ENCODE data around the gene HOXA3. TPM values are rescaled to one million over a fixed set of nuclear protein-coding genes. Genes with fewer than 3 reads are reported as not detected.

Gene HOXA3
- polyA plus RNA-seq, 2 of the 4 experiments (the other 2 are of a cell fraction): 3.3 to 8.7 TPM

DNA sequence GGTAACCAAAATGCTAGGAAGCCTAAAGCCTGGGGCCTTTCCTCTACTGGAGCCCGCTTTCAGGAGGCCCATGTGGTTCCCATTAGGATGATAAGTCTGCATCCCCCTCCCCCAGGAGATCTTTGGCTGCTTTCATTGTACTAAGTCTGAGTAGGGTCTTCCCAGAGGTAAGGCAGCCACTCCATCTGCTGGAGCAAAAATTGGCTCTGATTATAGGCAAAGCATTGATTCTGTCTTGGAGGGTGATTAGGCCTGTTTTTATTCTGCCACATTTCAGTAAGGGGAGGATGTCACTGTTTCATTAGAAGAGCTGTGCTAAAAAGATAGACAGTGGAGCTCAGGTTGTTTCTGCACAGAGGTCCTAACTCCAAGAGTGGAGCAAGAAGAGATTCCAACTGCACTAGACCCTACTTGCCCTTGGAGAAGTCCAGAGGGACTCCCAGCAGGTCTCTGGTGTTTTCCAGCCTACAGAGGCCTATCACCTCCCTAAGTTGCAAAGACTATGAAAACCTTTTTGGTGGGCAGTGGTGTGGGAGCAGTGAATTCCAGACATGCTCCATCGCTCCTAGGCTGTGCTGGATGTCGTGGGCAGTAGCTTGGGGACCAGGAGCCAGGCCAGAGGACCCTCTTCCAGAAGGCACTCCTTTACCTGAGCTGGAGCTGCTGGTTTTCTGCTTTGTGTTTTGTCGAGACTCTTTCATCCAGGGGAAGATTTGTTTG, 42.8 kb downstream of the HOXA3 start (continued):
- TF ChIP-seq, protein P1, sequence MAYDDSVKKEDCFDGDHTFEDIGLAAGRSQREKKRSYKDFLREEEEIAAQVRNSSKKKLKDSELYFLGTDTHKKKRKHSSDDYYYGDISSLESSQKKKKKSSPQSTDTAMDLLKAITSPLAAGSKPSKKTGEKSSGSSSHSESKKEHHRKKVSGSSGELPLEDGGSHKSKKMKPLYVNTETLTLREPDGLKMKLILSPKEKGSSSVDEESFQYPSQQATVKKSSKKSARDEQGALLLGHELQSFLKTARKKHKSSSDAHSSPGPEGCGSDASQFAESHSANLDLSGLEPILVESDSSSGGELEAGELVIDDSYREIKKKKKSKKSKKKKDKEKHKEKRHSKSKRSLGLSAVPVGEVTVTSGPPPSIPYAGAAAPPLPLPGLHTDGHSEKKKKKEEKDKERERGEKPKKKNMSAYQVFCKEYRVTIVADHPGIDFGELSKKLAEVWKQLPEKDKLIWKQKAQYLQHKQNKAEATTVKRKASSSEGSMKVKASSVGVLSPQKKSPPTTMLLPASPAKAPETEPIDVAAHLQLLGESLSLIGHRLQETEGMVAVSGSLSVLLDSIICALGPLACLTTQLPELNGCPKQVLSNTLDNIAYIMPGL (CRISPR knock-in tag; IDR thresholded peaks at IDR 0.05; ENCODE audit: borderline replicate concordance): no peak
- TF ChIP-seq FOSL2 (IDR thresholded peaks at IDR 0.05) (no peak), FOSL2 (CRISPR knock-in tag; IDR thresholded peaks at IDR 0.05) (no peak)

DNA sequence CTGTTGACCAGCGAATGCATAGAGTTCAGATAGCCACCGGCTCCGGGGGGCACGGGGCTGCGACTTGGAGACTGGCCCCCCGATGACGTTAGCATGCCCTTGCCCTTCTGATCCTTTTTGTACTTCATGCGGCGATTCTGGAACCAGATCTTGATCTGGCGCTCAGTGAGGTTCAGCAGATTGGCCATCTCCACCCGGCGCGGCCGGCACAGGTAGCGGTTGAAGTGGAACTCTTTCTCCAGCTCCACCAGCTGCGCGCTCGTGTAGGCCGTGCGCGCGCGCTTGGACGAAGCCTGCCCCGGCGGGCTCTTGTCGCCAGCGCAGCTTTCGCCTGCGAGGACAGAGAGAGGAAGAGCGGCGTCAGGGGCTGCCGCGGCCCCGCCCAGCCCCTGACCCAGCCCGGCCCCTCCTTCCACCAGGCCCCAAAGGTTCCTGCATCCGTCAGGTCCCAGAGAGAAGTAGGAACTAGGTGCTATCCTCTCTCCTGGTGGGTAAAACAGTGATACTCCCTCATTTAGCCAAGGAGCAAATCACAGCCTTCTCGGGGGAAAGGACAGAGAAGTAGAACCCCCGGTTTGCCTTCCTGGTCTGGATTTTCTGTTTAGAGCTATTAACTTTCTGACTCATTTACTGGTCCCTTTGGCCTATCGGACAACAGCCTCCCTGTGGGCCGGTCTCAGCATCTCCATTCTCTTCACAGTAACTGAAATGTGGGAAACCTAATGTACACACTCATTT, 43.8 kb downstream of the HOXA3 start:
- no peak for ATAC-seq
- TF ChIP-seq CBX8 (IDR thresholded peaks at IDR 0.05) (no peak), NFE2L2 (conservative IDR thresholded peaks at IDR 0.05; ENCODE audit: low read length) (no peak)
- Histone ChIP-seq H3K4me3 (no peak overlapping the region), H3K27ac (no peak overlapping the region; a peak in 1 of 6 replicates), H3K9me3 (no peaks in the 10 kb centered on the region), H3K4me1 (peaks cover 30% of the 10 kb centered on the region), H3K4me2 (no peak overlapping the region)
- ChIA-PET CTCF (interaction anchor here (1.0 to 3.0 kb wide), 4 partner anchors 9 to 418 kb away, joined by 3 to 17 read pairs (median 4); no protein-coding TSS in a partner anchor), POLR2A (interaction anchor here (0.7 kb wide), 1 partner anchor 10 kb away, joined by 4 read pairs; no protein-coding TSS in a partner anchor)
- no peak for FAIRE-seq
- no peak for DNase-seq (ENCODE audit: low read depth in 1 of 2, low spot score in 1 of 2)
- WGBS (ENCODE audit: missing lambda C conversion rate): 97% methylated on average over 41 of the region's 41 CpGs

DNA sequence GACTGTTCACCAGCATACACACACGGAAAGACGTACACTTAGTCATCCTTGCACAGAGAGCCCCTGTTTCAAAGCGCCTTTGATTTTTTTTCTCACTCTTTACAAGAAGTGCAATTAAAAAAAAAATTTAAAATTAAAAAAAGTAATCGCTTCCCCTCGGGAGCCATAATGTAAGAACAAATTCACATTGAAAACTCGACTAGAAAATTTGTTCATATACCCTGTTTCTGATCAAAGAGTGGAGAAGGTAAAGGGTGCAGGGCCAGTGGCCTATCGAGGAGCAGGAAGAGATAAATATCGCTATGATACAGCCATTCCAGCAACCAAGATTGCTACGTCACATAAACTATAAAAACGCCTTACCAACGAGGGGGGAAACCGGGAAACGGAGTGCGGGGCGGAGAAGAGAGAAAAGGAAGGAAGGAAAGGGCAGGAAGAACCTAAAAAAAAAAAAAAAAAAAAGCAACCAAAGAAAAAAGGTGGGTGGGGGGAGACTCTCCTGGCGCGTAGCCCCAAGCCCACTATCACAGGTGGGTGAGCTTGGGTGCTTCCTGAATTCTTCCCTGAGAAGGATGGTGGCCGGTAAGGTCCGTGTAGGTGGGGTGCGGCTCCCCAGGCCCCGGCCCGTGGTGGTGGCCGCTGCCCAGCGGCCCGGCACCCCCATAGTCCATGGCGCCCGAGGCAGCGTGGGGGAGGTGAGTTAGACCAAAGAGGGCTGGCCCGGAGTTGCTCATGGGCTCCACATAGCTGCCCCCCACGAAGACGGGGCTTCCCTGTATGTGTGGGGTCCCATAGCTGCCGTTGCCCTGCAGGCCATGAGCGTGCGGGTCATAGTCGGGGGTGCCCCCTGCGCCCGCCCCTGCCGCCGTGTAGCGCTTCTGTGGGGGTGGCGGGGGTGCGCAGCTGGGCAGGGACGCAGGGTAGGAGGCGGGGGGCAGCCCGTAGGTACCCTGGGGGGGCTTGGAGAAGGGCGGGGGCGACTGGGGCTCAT, 44.7 kb downstream of the HOXA3 start:
- DNase-seq (ENCODE audit: low read depth in 1 of 2, low spot score in 1 of 2) (no peak), ATAC-seq (no peak), FAIRE-seq (no peak)
- Histone ChIP-seq H3K27ac (no peak overlapping the region), H3K4me3 (no peak overlapping the region), H3K4me2 (no peak overlapping the region), H3K4me1 (peaks cover 30% of the 10 kb centered on the region), H3K9me3 (no peaks in the 10 kb centered on the region)
- CTCF ChIA-PET: interaction anchor here (1.7 to 3.7 kb wide), 2 partner anchors 11 to 33 kb away, joined by 6 to 20 read pairs; partner anchors contain the start of gene HOXA1
- WGBS (ENCODE audit: missing lambda C conversion rate): 93% methylated on average over 30 of the region's 47 CpGs
- POLR2A ChIA-PET: no interaction called here
- TF ChIP-seq, protein P2, sequence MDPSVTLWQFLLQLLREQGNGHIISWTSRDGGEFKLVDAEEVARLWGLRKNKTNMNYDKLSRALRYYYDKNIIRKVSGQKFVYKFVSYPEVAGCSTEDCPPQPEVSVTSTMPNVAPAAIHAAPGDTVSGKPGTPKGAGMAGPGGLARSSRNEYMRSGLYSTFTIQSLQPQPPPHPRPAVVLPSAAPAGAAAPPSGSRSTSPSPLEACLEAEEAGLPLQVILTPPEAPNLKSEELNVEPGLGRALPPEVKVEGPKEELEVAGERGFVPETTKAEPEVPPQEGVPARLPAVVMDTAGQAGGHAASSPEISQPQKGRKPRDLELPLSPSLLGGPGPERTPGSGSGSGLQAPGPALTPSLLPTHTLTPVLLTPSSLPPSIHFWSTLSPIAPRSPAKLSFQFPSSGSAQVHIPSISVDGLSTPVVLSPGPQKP (IDR thresholded peaks at IDR 0.05; ENCODE audit: low read depth, low read length): no peak
- TF ChIP-seq FOSB (CRISPR knock-in tag; IDR thresholded peaks at IDR 0.05) (no peak), PHF8 (IDR thresholded peaks at IDR 0.05; ENCODE audit: borderline replicate concordance, low read depth) (no peak), CHD2 (IDR thresholded peaks at IDR 0.05; ENCODE audit: low read length, partially characterized antibody) (no peak), NPAS2 (CRISPR knock-in tag; IDR thresholded peaks at IDR 0.05; ENCODE audit: borderline replicate concordance) (no peak), ZSCAN20 (CRISPR knock-in tag; IDR thresholded peaks at IDR 0.05) (no peak), CBX8 (IDR thresholded peaks at IDR 0.05) (no peak), CEBPB (IDR thresholded peaks at IDR 0.05) (no peak), ZC3H11A (IDR thresholded peaks at IDR 0.05) (no peak)
- TF ChIP-seq, protein P3, sequence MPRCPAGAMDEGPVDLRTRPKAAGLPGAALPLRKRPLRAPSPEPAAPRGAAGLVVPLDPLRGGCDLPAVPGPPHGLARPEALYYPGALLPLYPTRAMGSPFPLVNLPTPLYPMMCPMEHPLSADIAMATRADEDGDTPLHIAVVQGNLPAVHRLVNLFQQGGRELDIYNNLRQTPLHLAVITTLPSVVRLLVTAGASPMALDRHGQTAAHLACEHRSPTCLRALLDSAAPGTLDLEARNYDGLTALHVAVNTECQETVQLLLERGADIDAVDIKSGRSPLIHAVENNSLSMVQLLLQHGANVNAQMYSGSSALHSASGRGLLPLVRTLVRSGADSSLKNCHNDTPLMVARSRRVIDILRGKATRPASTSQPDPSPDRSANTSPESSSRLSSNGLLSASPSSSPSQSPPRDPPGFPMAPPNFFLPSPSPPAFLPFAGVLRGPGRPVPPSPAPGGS (IDR thresholded peaks at IDR 0.05): no peak
- TF ChIP-seq, protein P4, sequence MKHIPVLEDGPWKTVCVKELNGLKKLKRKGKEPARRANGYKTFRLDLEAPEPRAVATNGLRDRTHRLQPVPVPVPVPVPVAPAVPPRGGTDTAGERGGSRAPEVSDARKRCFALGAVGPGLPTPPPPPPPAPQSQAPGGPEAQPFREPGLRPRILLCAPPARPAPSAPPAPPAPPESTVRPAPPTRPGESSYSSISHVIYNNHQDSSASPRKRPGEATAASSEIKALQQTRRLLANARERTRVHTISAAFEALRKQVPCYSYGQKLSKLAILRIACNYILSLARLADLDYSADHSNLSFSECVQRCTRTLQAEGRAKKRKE (CRISPR knock-in tag; IDR thresholded peaks at IDR 0.05; ENCODE audit: low read depth): no peak
